CD4-positive, alpha-beta T cell treated with Interleukin-1 beta for 1 hour (primary cell): ENCODE data around the gene CNDP1.
"Not testable (repeated sequence)": the region's sequence is repeated elsewhere in the genome, so short reads cannot be mapped to it uniquely, and the experiment has no call there.

Experiments
- DNase-seq, 2 donors: peaks; one replicate each; pipeline ENCODE4 v3.0.0-alpha.2; 2020 to 2022

The CNDP1 gene

DNA sequence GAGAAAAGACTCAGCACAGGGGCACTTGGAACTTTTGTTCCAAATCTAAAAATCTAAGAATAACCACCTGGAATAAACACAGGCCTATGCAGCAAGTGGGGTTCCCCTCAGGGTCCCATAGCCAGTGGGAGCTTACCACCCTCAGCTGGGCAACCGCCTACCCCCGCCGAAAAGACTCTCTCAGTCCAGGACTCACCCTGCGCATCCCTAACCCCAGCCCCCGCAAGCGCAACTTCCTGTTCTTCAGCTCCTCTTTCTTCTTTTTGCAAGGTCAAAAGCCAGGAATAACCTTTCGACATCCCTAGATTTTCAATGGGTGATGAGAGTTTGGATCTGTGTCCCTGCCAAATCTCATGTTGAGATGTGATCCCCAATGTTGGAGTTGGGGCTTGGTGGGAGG lies 13.6 kb downstream of the CNDP1 start:
- no peak for DNase-seq

DNA sequence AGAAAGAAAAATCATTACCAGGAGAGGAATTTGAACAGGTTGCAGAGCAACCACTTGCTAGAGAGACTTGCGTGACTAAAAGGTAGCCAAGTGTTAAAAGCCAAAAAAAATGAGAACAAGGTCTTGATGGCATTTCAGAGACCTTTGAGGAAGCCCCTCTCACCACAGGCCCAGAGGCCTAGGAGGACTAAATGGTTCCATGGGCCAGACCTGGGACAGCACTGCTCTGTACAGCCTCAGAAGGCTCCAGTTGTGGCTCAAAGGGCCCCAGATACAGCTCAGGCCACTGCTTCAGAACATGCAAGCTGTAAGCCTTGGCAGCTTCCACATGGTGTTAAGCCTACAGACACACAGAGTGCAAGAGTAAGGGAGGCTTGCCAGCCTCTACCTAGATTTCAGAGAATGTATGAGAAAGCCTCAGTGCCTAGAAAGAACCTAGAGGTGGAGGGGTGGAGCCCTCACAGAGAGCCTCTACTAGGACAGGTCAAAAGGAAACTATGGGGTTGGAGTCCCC lies 15.3 kb downstream of the CNDP1 start:
- DNase-seq, result no peak

DNA sequence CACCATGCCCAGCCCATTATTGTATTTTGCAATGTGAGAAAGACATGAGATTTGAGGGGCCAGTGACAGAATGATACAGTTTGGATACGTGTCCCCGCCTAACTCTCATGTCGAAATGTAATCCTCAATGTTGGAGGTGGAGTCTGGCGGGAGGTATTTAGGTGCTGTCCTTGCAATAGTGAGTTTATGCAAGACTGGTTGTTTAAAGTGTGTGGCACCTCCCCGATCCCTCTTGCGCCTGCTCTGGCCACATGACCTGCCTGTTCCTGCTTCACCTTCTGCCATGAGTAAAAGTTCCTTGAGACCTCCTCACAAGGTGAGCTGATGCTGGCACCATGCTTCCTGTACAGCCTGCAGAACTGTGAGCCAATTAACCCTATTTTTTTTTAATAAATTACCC lies 16.6 kb downstream of the CNDP1 start:
- DNase-seq, result no peak

DNA sequence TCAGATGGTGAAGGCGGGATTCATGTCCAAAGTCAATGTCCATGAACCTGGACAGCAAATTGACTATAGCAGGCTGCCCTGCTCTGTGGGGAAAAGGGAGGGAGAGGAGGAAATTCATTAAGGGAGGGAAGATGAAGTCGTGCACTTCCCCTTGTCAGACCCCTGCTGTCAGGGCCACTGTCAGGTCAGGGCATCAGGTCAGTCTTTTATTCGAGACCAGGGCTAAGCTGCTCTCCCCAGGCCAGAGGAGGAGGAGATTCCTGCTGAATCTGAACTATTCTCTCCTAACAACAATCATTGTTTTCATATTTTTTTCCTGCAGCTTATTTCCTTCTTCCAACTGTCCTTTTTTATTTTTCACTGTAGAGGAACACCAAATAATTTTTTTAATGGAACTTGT lies 17.2 kb downstream of the CNDP1 start:
- DNase-seq, result no peak

DNA sequence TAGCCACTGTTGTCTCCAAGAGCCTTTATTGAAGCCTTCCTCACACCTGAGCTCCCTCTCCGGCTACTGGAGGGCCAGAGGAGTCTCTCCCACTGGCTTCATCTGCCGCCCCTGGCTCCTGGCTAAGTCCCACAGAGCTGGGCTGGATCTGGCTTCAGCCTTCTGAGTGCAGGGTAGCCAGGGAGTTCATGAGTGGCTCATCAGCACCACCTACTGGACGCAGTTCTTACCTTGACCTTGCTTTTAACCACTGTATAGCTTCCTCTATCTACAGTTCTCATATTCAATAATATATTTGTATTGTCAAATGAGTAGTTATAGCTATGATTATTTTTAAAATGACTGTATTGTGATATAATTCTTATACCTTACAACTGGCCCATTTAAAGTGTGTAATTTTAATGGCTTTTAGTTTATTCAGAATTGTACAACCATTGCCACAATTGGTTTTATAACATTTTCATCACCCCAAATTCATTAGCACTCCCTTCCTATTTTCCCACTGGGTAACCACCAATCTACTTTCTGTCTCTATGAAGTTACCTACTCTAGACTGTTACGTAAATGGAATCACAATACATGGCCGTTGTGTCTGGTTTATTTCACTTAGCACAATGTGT lies 17.7 kb downstream of the CNDP1 start:
- DNase-seq, result peak; percentile 74 to 75

DNA sequence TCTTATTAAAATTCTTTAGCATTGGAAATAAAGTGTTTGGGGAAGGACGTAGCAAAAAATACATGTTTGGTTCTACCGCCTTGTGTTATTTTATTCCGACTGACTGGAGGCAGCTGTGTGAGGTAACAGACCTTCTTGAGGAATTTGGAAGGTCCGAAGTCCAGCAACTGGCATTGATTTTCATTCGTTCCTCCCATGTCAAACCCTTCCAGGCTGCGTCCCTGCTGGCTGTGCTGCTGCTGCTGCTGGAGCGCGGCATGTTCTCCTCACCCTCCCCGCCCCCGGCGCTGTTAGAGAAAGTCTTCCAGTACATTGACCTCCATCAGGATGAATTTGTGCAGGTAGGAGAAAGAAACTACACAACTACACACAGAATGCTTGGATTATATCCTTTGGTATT lies 21.8 kb downstream of the CNDP1 start:
- DNase-seq, result no peak

DNA sequence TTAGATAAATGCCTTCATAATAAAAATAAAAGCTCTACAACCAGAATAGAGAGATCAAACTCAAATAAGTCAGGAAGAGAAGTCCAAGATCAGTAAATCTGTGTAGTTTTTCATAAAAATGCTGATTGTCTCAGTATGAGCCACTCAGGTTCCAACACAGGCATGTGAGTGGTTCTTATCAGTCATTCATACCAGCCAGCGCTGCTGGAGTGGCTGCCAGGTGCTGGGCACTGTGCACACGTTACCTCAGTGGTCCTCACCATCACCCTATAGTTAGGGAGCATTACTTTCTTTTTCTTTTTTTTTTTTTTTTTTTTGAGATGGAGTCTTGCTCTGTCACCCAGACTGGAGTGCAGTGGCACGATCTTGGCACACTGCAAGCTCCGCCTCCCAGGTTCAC lies 23.8 kb downstream of the CNDP1 start:
- DNase-seq, result no peak

DNA sequence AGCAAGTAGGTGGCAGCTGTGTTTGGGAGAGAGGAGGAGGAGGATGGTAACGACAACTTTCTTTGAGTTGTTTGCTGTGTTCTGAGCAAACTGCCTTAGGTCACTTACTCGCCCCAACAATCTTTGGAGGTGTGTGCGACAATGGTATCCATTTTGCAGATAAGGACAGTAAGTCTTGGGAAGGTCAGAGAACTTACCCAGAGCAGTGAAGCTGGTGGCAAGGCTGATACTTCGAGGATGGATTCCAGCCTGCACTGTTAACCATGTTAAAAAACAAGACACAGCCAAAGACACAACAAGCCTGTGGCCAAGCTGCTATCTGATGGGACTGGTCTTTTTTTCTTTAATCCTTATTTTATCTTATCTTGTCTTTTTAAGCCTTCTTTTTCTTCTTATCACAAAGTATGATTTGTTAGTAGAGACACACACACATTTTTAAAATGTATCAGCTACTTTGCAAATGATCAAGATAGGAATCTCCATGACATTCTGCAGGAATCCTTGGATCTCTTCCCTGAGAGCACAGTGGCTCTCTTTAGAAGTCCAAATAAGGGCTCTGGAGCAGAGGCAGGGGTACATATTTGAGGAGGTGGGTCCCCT lies 27.9 kb downstream of the CNDP1 start:
- DNase-seq, result no peak

DNA sequence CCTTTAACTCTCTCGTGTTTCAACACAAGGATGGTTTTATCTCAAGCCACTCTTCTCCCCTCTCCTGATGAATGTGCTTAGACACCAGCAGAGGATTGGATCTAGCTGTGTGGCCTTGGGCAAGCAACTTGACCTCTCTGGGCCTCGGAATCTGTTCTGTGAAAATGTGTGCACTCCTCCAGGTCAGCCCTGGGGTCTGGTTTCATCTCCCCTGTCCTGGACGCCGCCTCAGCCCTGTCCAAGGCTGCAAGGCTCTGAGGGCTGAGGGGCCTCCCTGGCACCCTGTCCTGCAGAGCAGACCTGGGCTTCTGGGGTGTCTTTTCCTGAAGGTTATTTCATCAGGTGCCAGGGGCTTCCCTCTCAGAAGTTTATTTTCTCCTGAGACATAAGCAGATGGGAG lies 28.5 kb downstream of the CNDP1 start:
- no peak for DNase-seq

DNA sequence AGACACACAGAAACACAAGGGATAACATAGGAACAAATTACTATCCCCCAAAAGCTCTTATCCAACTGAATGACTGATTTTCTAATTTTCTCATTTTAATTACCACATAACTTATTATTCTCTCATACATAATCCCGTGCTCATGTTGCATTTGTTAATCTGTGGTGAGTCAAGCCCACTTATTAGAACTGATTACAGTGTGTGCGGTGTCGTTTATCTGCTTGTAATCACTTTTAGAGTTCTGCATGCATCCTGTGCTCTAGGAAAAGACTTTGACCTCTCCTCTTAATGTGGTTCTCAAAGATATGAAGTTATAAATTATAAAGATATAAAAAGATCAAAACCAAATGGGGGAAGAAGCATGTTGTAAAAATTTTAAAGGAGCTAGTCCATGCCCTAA lies 29.7 kb downstream of the CNDP1 start:
- no peak for DNase-seq

DNA sequence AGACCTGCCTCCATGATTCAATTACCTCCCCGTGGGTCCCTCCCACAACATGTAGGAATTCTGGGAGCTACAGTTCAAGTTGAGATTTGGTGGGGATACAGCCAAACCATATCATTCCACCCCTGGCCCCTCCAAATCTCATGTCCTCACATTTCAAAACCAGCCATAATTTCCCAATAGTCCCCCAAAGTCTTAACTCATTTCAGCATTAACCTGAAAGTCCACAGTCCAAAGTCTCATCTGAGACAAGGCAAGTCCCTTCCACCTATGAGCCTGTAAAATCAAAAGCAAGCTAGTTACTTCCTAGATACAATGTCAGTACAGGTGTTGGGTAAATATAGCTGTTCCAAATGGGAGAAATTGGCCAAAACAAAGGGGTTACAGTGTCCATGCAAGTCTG lies 30.9 kb downstream of the CNDP1 start:
- DNase-seq, result not testable (repeated sequence)

DNA sequence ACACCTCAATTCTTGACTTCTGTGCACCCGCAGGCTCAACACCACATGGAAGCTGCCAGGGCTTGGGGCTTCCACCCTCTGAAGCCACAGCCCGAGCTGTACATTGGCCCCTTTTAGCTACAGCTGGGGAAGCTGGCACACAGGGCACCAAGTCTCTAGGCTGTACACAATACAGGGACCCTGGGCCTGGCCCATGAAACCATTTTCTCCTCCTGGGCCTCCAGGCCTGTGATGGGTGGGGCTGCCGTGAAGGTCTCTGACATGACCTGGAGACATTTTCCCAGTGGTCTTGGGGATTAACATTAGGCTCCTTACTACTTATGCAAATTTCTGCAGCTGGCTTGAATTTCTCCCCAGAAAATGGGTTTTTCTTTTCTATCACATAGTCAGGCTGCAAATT lies 31.7 kb downstream of the CNDP1 start:
- not testable (repeated sequence) for DNase-seq

DNA sequence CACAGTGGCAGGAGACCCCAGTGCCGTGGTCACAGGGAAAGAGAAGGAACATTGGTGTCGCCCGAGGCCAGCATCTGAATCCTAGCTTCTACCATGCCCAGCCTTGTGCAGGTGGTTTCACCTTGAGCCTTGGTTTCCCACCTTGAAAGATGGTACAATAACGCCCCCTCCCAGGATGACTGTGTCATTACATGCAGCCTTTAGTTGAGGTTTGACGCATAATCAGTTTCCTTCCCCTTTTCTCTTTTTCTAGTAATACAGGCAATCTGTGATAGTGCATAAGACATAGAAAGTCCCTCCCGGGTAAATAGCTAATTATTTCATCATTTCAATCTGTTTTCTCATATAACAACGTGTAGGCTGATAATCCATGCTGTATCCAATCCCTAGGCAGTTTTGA lies 33.5 kb downstream of the CNDP1 start:
- DNase-seq, result peak in 1 of 2 donors; percentile 5

DNA sequence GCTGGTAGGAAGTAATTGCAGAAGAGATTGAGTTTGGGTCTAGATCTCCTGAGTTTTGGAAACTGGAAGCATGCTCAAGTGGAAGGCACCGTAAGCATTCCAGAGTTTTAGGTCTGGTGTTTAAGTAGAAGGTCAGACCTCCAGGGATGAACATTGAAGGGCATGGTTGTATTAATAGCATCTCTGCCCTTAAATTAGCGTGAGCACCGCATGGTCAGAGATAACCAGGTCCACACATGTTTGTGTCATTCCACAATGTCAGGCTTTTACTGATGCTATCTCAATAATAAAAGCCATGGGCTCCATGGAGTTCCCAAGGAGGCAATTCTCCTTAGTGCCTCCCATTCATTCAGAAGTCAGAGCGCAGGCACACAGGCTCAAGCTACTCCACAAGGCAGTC lies 35.1 kb downstream of the CNDP1 start:
- DNase-seq, result no peak

DNA sequence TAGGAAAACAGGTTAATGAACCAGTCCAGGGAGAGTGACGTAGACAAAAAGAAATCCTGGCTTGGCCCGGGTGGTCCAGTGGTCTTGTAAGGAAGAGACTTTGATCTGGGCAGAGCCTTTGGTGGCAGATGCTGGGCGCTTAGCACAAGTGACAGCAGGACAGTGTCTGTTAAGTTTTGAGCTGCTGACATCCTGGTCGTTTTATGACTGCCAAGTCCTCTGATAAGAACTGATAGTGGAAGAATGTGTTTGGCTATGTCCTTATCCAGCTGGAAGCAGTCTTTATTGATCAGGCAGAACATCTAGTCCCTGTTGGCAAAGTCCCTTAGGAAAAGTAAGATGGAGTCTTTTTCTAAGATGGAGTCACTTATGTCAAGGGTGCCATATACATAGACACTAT lies 36.0 kb downstream of the CNDP1 start:
- no peak for DNase-seq

DNA sequence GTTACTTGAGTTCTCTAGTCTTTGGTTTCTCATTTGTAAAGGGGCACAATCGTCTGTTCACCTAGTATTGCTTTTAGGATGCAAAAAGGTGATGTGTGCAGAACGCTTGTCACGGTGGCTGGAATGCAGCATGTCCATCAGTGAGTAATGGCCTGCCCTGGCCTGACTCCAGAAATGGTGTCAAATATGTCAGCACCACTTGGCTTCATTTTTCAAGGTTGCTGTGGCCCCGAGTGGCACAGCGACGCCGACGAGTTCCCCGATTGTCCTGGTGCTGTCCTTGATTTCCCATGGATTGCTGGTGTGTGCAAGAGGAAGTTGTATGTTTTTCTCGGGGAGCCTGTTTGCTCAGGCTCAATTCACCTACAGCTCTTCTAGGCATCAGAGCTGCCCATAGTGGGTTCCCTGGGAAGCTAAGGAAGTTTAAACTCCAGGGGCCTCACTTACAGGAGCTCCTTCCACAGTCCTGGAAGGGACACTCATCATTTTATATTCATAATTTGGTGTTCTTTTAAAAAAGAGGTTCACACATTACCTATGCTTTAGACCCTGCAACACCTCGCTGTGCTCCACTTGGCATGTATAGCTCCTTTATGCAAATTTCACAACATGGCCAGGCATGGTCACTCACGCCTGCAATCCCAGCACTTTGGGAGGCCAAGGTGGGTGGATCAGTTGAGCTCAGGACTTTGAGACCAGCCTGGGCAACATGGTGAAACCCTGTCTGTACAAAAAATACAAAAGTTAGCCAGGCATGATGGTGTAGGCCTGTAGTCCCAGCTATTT lies 37.8 kb downstream of the CNDP1 start:
- no peak for DNase-seq

DNA sequence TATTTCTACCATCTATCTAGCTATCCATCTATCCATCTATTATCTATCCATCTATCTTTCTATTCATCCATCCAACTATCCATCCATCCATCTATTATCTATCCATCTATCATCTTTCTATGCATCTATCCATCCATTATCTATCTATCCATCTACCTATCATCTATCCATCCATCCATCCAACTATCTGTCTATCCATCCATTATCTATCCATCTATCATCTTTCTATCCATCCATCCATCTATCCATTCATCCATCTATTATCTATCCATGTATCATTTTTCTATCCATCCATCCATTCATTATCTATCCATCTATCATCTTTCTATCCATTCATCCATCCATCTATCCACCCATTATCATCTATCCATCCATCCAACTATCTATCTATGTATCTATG lies 38.8 kb downstream of the CNDP1 start:
- no peak for DNase-seq

DNA sequence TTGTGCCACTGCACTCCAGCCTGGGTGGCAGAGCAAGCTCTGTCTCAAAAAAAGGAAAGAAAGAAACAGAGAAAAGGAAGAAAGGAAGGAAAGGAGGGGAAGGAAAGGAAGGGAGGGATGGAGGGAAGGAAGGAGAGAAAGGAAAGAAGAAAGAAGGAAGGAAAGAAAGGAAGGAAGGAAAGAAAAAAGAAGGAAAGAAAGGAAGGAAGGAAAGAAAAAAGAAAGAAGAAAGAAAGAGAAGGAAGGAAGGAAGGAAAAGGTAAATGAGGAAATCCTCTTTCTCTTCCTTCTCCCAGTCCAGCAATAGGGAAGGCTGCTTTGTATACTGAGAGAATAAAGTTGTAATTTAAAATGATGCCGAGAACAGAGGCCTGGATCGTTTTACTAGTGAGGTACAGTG lies 40.6 kb downstream of the CNDP1 start:
- no peak for DNase-seq

DNA sequence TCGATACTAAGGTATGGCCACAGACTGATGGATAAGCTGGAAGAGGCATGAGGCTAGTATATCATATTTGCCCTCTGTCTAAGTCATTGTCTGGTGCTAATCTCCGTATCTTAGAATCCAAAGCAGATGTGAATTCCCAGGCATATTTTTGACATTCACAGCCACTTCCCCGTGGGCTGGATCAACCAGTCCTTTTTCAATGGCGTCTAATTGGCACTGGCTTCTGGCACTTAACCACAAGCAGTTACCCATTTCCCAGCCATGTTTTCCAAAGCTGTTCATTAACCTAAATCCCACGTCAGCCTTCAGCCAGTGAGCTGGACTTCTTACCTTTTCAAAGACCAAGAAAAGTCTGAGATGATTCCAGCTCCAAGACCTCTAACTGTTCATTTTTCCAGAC lies 42.7 kb downstream of the CNDP1 start:
- no peak for DNase-seq

DNA sequence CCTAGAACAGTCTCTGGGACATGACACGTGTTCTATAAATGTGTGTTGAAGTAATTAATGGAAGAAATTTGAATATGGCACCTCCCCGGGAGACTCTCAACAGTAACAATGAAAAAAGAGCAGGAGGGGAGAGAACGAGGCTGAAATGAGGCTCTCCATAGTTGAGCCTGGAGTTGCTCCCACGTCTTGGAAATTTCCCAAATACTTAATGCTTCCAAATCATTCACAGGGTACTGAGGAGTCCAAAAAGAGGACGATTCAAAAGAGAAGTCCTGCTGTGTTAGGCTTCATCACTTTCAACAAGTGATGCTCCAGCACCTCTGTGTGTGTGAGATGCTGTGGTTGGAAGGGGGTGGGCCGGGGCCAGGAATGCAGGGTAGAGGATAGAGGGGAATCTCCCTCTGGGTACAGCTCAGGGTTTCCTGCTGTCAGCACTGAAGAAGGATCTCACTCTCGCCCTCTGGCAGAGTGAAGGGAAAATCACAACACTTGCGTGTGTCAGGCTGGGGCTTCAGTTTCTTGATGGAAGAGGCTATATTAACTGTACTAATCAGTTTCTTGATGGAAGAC lies 45.3 kb downstream of the CNDP1 start:
- no peak for DNase-seq

DNA sequence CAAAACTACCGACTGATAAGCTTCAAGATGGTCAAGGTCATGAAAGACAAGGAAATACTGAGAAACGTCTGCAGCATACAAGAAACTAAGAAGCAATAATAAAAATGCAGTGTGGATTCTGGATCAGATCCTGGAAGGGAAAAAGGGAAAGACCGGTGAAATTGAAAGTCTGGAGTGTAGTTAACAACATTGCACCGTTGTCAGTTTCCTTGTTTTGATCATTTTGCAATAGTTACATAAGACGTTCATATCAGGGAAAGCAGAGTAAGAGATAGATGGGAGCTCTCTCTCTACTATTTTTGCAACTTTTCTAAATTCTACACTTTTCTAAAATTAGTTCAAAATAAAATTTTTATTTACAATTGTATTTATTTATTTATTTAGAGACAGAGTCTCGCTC lies 48.3 kb downstream of the CNDP1 start:
- no peak for DNase-seq

DNA sequence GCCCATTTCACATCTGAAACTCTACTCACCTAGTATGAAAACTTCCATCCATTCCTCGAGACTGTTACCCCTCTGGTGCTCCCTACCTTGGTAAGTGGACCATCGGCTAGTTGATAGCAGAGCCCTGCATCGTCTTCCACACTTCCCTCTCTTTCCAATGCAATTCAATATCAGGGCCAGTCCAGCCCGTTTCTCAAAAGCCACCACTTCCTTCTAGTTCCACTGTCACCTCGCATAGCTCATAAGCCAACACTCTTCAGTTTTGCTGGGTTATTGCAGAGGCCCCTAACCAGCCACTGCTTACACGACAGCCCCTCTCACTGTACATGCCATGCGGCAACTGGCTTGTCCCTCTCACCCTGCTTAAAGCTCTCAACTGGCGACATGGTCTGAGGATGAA lies 53.1 kb downstream of the CNDP1 start:
- DNase-seq, result no peak

DNA sequence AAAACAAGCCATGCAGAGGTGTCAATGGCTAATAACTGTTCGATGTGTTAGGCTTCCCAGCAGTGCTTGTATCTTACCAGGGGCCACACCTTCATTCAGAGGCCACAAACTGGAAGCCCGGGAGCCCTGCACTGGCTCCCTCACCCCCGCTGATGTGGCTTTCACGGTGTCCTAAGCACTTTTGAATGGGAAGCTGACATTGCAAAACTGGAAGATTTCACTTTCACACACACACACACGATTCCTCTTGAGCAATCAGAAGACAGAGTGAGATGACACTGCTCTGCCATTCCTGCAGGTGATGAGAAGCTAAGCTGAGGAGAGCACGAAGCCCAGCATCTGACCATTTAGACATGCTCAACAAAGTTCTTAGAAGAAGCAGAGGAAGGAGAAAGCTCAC lies 54.7 kb downstream of the CNDP1 start:
- DNase-seq, result peak in 1 of 2 donors; percentile 15

DNA sequence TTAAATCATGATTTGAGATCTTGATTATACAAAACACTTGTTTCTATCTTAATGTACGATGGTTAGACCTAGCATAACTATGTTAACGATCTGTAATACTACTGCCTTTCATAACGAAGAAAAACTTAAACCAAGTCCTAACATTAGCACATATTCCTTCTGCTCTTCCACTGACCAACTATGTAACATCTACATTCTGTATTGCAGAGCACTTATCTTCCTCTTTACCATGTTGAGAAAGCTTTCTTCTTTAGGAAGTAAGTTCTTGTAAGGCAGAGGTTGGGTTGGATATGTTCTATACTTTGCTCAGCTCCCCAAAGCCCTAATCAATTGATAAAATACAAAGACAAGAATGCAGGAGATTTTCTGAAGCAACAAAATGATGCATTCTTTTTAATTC lies 55.5 kb downstream of the CNDP1 start:
- DNase-seq, result no peak
